B cell (primary cell): ENCODE results near the gene RHOG. TPM values are rescaled to one million over a fixed set of nuclear protein-coding genes. Genes with fewer than 3 reads are reported as not detected.
"Not testable (repeated sequence)": the region's sequence is repeated elsewhere in the genome, so short reads cannot be mapped to it uniquely, and the experiment has no call there.

Experiments used
- ATAC-seq: fragments of 200-7000 bp; cut with Tn5 transposase; one replicate; pipeline ENCODE4 v1.10.0; 2021; ENCODE audit warnings: low read depth, mild to moderate bottlenecking, moderate number of reproducible peaks, moderate library complexity
- CTCF ChIA-PET: fragments of 350-600 bp; sonication (Branson Sonifier 250); formaldehyde crosslinking; loops from one replicate; lab custom pipeline; 2021; ENCODE audit warnings: antibody characterized with exemption, inconsistent platforms; lab: Charles Lee
- POLR2A ChIA-PET: fragments of 350-600 bp; sonication (Branson Sonifier 250); formaldehyde crosslinking; loops from one replicate; lab custom pipeline; 2021; ENCODE audit warnings: antibody characterized with exemption; lab: Charles Lee
- DNase-seq: peaks from one replicate; pipeline ENCODE4 v3.0.0; 2013
- H2AFZ ChIP-seq: 2 replicates; pipeline ENCODE4 v1.6.1; 2012; ENCODE audit warnings: mild to moderate bottlenecking, low read depth, low read length; ENCODE audit not compliant: insufficient read depth, poor library complexity, severe bottlenecking
- H3K27ac ChIP-seq, 2 donors: 1 replicate in 1 of 2; 2 replicates in 1 of 2; pipeline ENCODE4 v1.5.1; 2012 to 2013; ENCODE audit warnings: low read length in 2 of 2, mild to moderate bottlenecking in 2 of 2, moderate library complexity in 1 of 2
- H3K27me3 ChIP-seq, 4 experiments: fragments of 200-600 bp in 1 of 4; sonication (generic) in 1 of 4; replicated peaks in 1 of 4; 1 replicate in 2 of 4; 2 replicates in 2 of 4; pipeline versions ENCODE4 v1.6.1 to v1.7.0; 2013 to 2016; ENCODE audit warnings: low read length in 3 of 4, mild to moderate bottlenecking in 2 of 4, mixed read lengths in 1 of 4, moderate library complexity in 1 of 4; ENCODE audit not compliant: insufficient read depth in 4 of 4, control insufficient read depth in 3 of 4; ENCODE audit errors: control extremely low read depth in 1 of 4
- H3K36me3 ChIP-seq, 2 experiments: replicated peaks in 1 of 2; 1 replicate in 1 of 2; 2 replicates in 1 of 2; pipeline versions ENCODE4 v1.6.1 to v1.7.1; 2013; ENCODE audit warnings: low read length in 1 of 2; ENCODE audit not compliant: insufficient read depth in 2 of 2, control insufficient read depth in 1 of 2; ENCODE audit errors: control extremely low read depth in 1 of 2, extremely low read depth in 1 of 2
- H3K4me1 ChIP-seq, 2 donors: fragments of 200-600 bp in 1 of 2; sonication (generic) in 1 of 2; 1 replicate in 1 of 2; 2 replicates in 1 of 2; pipeline versions ENCODE4 v1.5.1 to v1.6.1; 2013 to 2017; ENCODE audit warnings: low read length in 2 of 2; ENCODE audit not compliant: control insufficient read depth in 2 of 2, insufficient read depth in 2 of 2
- H3K4me2 ChIP-seq: replicated peaks from 2 replicates; pipeline ENCODE3; 2012; ENCODE audit warnings: mild to moderate bottlenecking, low read depth, low read length; ENCODE audit not compliant: poor library complexity, severe bottlenecking
- H3K4me3 ChIP-seq, 5 experiments: fragments of 200-600 bp in 1 of 5; sonication (generic) in 1 of 5; 1 replicate in 3 of 5; 2 replicates in 2 of 5; pipeline versions ENCODE4 v1.5.1 to v1.7.0; 2011 to 2016; ENCODE audit warnings: low read length in 4 of 5, mild to moderate bottlenecking in 4 of 5, low read depth in 2 of 5, control low read depth in 1 of 5, moderate library complexity in 1 of 5; ENCODE audit not compliant: insufficient read depth in 1 of 5; ENCODE audit errors: control extremely low read depth in 1 of 5, extremely low read depth in 1 of 5
- H3K79me2 ChIP-seq: fragments of 200-600 bp; sonication (generic); one replicate; pipeline ENCODE4 v1.6.0; 2016; ENCODE audit warnings: low read length; ENCODE audit not compliant: control insufficient read depth, insufficient read depth
- H3K9ac ChIP-seq: fragments of 200-600 bp; sonication (generic); 2 replicates; pipeline ENCODE4 v1.6.1; 2017; ENCODE audit warnings: mild to moderate bottlenecking, low read length, moderate library complexity
- H3K9me3 ChIP-seq, 3 donors: one replicate each; pipeline versions ENCODE4 v1.6.1 to v1.7.1; 2013; ENCODE audit warnings: low read length in 2 of 3; ENCODE audit not compliant: control insufficient read depth in 2 of 3, insufficient read depth in 1 of 3; ENCODE audit errors: control extremely low read depth in 1 of 3
- H4K20me1 ChIP-seq: 2 replicates; pipeline ENCODE4 v1.6.0; 2012; ENCODE audit warnings: mild to moderate bottlenecking, low read length; ENCODE audit not compliant: insufficient read depth, control insufficient read depth, poor library complexity, severe bottlenecking
- H3K27ac Mint-ChIP-seq: one replicate; pipeline ENCODE4 v1.8.0; 2021; ENCODE audit warnings: mixed read lengths
- H3K27me3 Mint-ChIP-seq: one replicate; pipeline ENCODE4 v1.8.0; 2021; ENCODE audit warnings: mixed read lengths
- H3K4me1 Mint-ChIP-seq: one replicate; pipeline ENCODE4 v1.8.0; 2021; ENCODE audit warnings: mixed read lengths
- H3K4me3 Mint-ChIP-seq: one replicate; pipeline ENCODE4 v1.8.0; 2021; ENCODE audit warnings: mixed read lengths
- H3K9me3 Mint-ChIP-seq: one replicate; pipeline ENCODE4 v1.8.0; 2022; ENCODE audit warnings: mixed read lengths; ENCODE audit not compliant: insufficient read depth
- EZH2 ChIP-seq: IDR thresholded peaks from 2 replicates; pipeline ENCODE4 v1.6.1; 2012; ENCODE audit warnings: borderline replicate concordance, low read depth, mild to moderate bottlenecking, moderate library complexity, low read length; ENCODE audit not compliant: insufficient read depth, poor library complexity, severe bottlenecking
- WGBS: methylation state at CpG from one replicate; pipeline ENCODE4 v1.1.5; 2013; ENCODE audit warnings: missing lambda C conversion rate; ENCODE audit not compliant: insufficient coverage; 5-methylcytosine and 5-hydroxymethylcytosine counted together
- intact Hi-C: fragments of 100-400 bp; cut with micrococcal nuclease; formaldehyde crosslinking; loops from one replicate; pipeline ENCODE4 v1.10.0; 2022
- polyA plus RNA-seq: library from polyadenylated mRNA; depleted of rRNA; stranded (reverse); fragments of >200 nt; gene quantifications from 2 replicates; pipeline ENCODE4 v1.2.3, GENCODE V29; 2012
- total RNA-seq, 2 donors: library from RNA; stranded (reverse); fragments of 120-200 nt in 1 of 2; gene quantifications; 1 replicate in 1 of 2; 2 replicates in 1 of 2; pipeline versions ENCODE4 v1.2.3 to v1.2.4, GENCODE V29; 2013 to 2022
- TF ChIP-seq, protein P1 (sequence below): fragments of 200-600 bp; IDR thresholded peaks from one replicate; pipeline ENCODE4 v1.8.0; 2022; ENCODE audit warnings: antibody characterized with exemption, mild to moderate bottlenecking

Gene RHOG
- total and polyA plus RNA-seq, 2 donors (not counting 1 experiment from before 2014, with no cell fraction given) = 102 to 141 TPM

DNA sequence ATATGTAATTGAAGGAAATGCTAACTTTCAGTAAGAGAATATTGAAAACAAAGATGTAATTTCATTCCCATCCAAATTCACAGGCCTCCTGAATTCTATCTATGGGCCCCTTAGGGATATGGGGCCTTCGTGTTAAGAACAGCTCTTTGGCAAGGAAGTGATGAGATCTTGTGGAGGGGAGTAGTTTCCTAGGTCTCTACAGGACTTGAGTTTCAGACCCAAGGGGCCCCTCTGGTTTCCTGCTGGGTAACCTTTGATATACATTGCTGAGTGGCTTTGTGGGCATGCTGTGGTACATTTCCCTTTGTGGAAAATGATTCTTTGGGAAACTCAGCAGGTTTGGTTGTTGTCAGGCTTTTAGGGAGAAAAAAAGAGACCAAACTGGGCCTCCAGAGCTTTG is 20.9 kb upstream of the RHOG start:
- Mint-ChIP-seq H3K27me3 (no peaks in the 10 kb centered on the region), H3K9me3 (no peaks in the 10 kb centered on the region), H3K4me3 (peak overlapping the region; percentile 16), H3K4me1 (peaks cover 85% of the 10 kb centered on the region), H3K27ac (peak overlapping the region; percentile 69)
- no peak overlapping the region for H3K9ac ChIP-seq
- WGBS = no CpG with 5 or more reads among the region's 1 CpG
- TF ChIP-seq EZH2 = no peak
- TF ChIP-seq, protein P1, sequence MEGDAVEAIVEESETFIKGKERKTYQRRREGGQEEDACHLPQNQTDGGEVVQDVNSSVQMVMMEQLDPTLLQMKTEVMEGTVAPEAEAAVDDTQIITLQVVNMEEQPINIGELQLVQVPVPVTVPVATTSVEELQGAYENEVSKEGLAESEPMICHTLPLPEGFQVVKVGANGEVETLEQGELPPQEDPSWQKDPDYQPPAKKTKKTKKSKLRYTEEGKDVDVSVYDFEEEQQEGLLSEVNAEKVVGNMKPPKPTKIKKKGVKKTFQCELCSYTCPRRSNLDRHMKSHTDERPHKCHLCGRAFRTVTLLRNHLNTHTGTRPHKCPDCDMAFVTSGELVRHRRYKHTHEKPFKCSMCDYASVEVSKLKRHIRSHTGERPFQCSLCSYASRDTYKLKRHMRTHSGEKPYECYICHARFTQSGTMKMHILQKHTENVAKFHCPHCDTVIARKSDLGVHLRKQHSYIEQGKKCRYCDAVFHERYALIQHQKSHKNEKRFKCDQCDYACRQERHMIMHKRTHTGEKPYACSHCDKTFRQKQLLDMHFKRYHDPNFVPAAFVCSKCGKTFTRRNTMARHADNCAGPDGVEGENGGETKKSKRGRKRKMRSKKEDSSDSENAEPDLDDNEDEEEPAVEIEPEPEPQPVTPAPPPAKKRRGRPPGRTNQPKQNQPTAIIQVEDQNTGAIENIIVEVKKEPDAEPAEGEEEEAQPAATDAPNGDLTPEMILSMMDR = no peak
- H3K9me3 ChIP-seq = no peaks in the 10 kb centered on the region
- H3K4me3 ChIP-seq = no peak overlapping the region
- no peak overlapping the region for H2AFZ ChIP-seq
- peak overlapping the region; percentile 43 for H3K4me2 ChIP-seq
- POLR2A ChIA-PET = interaction anchor here (0.6 to 1.0 kb wide), 2 partner anchors 14 to 32 kb away, joined by 3 read pairs; no protein-coding TSS in a partner anchor
- intact Hi-C loops = no loop called here
- DNase-seq (no peak), ATAC-seq (no peak)
- no peaks in the 10 kb centered on the region for H3K27me3 ChIP-seq
- CTCF ChIA-PET = interaction anchor here (1.1 to 36.8 kb wide), 4 partner anchors 9 to 211 kb away, joined by 3 to 662 read pairs (median 6); partner anchors contain the start of genes RHOG and STIM1
- peaks cover 41% of the 10 kb centered on the region for H4K20me1 ChIP-seq
- peaks cover 0 to 3% of the 10 kb centered on the region in 2 experiments for H3K36me3 ChIP-seq
- no peak overlapping the region for H3K27ac ChIP-seq
- peaks cover 100% of the 10 kb centered on the region for H3K79me2 ChIP-seq
- peaks cover 90 to 91% of the 10 kb centered on the region in 2 donors for H3K4me1 ChIP-seq

GRCh38 chr11:3860898-3861393 is 20.2 kb upstream of the RHOG start:
- intact Hi-C loops, H3K9ac ChIP-seq, H3K27me3 ChIP-seq, DNase-seq, H3K27me3 Mint-ChIP-seq, H3K36me3 ChIP-seq, H3K9me3 Mint-ChIP-seq, H3K9me3 ChIP-seq, H2AFZ ChIP-seq: not testable (repeated sequence)
- peak; percentile 35 for ATAC-seq
- Mint-ChIP-seq H3K4me1 (peaks cover 85% of the 10 kb centered on the region), H3K27ac (peak overlapping the region; percentile 60), H3K4me3 (peak overlapping the region; percentile 64)
- peaks cover 49% of the 10 kb centered on the region for H4K20me1 ChIP-seq
- H3K4me3 ChIP-seq = peak overlapping the region in 1 of 5 experiments; percentile 4
- peak overlapping the region; percentile 87 for H3K4me2 ChIP-seq
- peaks cover 100% of the 10 kb centered on the region for H3K79me2 ChIP-seq
- H3K27ac ChIP-seq = peak overlapping the region in 1 of 2 donors; percentile 13
- WGBS = 50% methylated on average over 2 of the region's 4 CpGs
- H3K4me1 ChIP-seq = peaks cover 87 to 90% of the 10 kb centered on the region in 2 donors
- ChIA-PET CTCF (interaction anchor here (1.1 to 36.8 kb wide), 4 partner anchors 8 to 211 kb away, joined by 3 to 662 read pairs (median 4); partner anchors contain the start of genes RHOG and STIM1), POLR2A (interaction anchor here (0.6 to 1.0 kb wide), 3 partner anchors 14 to 33 kb away, joined by 3 to 4 read pairs (median 3); no protein-coding TSS in a partner anchor)
